GM19025 (cell line): Measurements from ENCODE around the gene CHN2.

ENCODE experiments used
- ATAC-seq: cut with Tn5 transposase; IDR thresholded peaks from one replicate; pipeline ENCODE4 v1.9.1; 2021; ENCODE audit warnings: mild to moderate bottlenecking, low read depth, moderate library complexity; ENCODE audit not compliant: unreplicated experiment

The CHN2 gene

DNA sequence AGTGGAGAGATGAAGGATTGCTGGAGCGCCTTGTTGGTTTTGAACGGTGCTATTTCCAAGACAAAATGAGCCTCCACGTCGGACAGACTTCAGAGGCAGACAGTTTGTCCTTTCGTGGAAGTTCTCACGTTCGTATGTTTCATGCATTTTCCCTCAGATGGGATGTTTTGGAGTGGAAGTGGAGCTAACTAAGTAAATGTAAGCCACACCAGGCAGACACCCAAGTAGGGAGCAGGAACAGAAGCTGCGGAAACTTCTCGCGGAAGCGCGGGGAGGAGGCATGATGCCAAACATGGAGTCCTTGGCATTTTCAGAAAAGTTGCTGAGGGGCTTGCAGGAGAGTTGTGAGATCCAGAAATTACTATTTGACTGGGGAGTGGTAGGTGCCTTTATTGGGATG, 223.5 kb downstream of the CHN2 start:
- no peak for ATAC-seq

DNA sequence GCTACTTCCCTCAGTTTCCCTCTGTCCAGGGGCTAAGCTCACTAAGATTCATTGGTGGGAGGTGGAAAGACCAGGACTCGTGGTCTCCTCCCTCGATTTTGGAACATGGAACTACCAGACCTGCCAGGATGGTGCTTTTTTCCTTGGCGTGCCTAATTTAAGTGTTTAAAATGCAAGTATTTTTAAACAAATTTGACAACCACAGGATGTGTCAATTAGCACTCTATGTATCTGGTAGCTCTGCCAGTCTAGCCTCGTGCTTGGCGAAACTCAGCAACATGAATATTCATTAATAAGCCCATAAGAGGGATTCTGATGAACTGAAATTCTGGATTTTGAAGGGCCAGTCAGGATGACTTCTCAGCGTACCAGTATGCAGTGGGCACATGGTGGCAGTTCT, 224.1 kb downstream of the CHN2 start:
- ATAC-seq: no peak

GRCh38 chr7:29420011-29420410, 225.4 kb downstream of the CHN2 start:
- no peak for ATAC-seq

GRCh38 chr7:29421010-29421956, 226.7 kb downstream of the CHN2 start:
- ATAC-seq: no peak

DNA sequence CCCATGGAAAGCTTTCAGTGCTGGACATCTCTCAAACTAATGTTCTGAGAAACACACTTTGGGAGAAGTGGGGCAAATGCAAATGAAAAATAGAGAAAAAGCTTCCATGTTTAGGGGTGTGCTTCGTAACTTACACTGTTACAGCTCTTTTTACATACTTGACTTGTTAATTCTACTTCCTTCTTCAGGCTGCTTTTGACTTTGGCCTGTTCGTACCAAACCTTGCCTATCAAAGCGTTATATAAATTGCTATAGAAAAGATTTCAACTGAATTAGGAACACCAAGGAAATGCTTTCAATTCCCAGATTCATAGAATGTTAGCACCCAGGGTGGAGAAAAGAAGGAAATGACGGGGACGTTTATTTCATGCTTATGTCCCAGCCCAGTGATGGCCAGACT, 228.3 kb downstream of the CHN2 start:
- no peak for ATAC-seq

- no peak for ATAC-seq
Observed at GRCh38 chr7:29424295-29424983, 229.9 kb downstream of the CHN2 start.

- ATAC-seq: no peak
Observed at GRCh38 chr7:29424984-29425309, 230.4 kb downstream of the CHN2 start.

GRCh38 chr7:29426587-29426986, 232.0 kb downstream of the CHN2 start:
- ATAC-seq: no peak

DNA sequence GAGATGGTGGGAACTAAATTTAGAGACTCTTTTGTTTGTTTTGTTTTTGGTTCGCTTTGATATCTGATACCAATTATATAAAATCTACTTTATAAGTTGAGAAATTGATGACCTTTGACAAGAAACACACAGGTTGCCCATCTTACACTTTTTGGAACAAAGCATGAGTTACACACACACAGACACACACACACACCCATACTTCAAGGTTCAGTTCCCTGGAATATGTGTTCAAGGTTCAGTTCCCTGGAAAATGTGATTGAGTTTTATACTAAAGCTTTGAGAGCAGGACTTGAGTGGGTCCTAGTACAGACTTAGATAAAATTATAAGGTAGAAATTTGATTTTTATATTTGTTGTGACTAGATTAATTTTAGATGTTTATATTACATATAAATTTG, 234.8 kb downstream of the CHN2 start:
- no peak for ATAC-seq

DNA sequence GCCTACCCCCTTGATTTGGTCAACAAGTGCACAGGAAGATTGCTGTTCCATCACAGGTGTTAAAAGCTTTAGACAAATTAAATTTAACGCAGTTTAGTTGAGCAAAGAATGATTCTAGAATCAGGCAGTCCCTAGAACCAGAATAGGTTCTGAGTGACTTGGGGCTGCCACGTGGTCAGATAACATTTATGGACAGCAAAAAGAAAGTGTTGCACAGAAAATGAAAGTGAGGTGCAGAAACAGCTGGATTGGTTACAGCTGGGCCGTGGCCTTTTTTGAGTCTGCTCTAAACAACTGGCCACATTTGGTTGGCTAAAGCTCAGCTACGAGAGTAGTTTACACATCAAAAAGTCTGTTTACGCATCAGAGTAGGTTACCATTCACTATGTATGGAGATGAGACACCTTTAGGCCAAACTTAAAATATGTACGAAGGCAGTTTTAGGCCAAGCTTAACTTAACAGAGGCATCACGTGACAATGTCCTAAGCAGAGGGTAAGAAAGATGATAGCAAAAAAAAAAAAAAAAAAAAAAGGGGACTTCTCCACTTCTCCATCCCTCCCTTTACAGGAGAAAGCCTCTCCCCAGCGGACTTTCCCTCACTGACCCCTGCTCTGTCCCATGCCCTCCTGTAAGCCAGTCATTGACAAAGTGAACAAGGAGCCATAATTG, 235.8 kb downstream of the CHN2 start:
- no peak for ATAC-seq

- no peak for ATAC-seq
Observed at GRCh38 chr7:29431686-29432085, 237.1 kb downstream of the CHN2 start.

GRCh38 chr7:29432721-29433120, 238.1 kb downstream of the CHN2 start:
- no peak for ATAC-seq

DNA sequence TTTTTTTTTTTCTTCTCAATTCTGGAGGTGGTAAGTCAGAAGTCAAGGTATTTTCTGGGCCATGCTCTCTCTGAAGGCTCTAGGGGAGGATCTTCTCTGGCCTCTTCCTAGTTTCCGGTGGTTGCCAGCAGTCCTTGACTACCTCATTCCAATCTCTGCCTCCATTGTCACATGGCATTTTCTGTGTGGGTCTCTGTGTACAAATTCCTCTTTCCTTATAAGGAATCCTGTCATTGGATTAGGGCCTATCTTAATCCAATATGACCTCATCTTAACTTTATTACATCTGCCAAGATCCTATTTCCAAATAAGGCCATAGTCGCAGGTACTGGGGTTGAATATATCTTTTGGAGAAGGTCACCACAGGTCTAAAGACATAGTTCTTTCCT, 239.8 kb downstream of the CHN2 start:
- no peak for ATAC-seq

DNA sequence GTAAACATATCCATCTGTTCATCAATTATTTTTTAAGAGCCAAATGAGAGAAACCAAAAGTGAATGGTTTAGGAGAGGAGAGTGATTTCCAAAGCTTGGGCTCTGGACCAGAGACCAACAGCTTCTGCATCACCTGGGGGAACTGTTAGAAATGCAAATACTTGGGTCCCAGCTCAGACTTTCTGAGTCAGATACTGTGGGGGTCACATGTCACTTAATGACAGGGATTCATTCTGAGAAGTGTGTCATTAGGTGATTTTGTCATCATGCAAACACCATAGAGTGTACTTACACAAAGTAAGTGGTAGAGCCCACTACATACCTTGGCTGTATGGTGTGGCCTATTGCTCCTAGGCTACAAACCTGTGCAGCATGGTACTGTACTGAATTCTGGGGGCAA, 240.6 kb downstream of the CHN2 start:
- ATAC-seq: no peak

GRCh38 chr7:29435902-29436301, 241.3 kb downstream of the CHN2 start:
- ATAC-seq: no peak

DNA sequence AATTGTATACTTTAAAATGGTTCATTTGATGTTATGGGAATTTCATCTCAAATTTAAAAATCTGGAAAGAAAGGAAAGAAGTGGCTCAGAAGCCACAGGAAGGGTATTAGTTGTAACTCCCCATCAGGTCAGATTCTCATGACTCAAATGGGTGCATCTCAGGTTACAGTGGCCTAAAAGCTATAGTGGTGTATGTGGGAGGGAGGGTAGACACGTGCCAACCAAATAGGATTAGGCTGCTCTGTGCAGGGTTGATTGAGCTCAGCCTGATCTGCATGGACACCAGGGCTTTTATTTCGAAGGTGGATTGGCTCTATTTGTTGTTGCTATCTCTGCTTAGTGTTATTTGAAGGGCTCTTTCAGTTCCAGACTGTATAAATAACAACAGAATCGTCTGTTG, 247.6 kb downstream of the CHN2 start:
- no peak for ATAC-seq

DNA sequence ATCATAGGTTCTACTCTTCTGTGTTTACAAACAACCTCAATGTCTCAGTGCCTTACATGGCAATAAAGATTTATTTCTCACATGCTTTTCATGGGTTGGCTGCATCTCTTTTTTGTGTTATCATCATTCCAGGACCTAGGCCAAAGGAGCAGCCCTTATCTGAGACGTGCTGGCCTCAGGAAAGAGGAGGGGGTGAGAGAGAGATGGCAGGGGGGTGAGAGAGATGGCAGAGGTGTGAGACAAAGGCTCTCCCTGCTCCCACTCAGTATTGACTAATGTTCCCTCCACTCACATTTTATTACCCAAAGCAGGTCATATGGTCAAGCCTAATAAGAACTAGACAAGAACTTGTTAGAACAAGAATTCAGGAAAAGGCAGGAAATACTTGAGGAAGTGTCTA, 249.0 kb downstream of the CHN2 start:
- no peak for ATAC-seq

- no peak for ATAC-seq
Observed at GRCh38 chr7:29444267-29444666, 249.7 kb downstream of the CHN2 start.

DNA sequence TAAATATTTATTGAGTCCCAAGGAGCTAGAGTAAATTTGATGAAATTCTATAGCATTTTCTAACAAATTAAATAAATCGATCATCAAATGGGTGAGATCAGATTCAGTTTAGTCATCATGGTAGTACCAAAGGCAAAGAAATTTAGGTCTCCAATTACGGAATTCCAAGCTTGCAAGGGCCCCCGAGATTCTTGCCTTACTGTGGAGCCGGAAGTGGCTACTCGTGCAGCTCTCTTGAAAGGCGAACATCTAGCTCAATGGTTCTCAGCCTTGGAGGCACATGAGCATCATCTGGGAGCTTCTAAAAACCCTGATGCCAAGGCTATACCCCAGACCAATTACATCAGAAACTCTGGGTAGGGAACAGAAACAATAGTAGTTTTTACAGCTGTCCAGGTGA, 251.2 kb downstream of the CHN2 start:
- ATAC-seq: no peak

DNA sequence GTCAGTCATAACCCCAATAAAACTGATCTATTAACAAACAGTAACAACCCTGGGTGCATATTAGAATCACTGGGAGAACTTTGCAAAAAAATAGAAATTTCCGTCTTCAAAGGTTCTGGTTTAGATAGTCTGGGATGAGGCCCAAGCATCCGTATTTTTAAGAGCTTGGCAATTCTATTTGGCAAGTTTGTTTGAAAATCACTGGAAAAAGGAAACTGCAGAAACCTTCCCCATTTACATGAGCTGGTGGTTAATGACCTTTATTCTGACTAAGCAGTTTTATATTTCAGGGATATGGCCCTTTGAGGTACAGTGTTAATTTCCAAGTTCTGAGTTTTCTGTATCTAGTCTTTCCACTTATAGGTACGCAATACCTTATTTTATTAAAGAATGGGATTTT, 253.3 kb downstream of the CHN2 start:
- ATAC-seq: no peak

DNA sequence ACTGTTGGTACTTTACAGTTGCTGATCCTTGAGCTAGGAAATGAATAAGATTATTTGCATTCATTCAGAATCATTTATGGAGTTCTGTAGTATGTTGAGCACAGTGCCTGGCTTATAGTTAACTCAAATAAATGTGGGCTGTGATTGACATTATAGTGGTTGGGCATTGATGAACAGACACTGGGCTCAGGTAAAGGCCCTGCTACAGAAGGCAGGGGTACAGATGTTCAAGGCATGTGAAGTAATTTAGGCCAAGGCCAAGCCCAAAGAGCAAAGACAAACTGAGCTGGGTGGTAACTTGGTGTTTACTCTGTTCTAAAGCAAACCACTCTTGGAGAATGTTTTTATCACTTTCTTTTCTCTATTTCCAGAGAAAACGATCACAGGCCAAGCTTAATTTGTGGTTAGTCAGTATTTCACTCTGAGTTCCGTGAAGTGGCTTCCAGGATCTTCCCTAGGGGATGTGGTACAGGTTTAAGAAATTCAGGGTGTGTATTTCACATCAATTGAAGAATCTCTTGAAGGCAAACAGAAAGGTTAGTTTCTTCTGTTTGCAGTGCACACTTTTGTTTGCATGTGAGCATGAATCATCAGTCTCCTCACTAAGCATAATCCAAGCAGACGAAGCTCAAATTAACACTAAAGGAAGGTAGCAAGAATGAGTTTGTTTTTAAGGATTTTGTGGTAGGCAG, 255.1 kb downstream of the CHN2 start:
- no peak for ATAC-seq
